HFFc6 (cell line): ENCODE measurements around the gene SEPTIN1. TPM values are rescaled to one million over a fixed set of nuclear protein-coding genes. Genes with fewer than 3 reads are reported as not detected.

ENCODE experiments used
- DNase-seq: peaks from one replicate; pipeline ENCODE4 v3.0.0-alpha.2; 2018
- H3K27ac Mint-ChIP-seq: 2 replicates; pipeline ENCODE4 v1.8.0; 2020; ENCODE audit warnings: mild to moderate bottlenecking, mixed read lengths
- H3K27me3 Mint-ChIP-seq: 2 replicates; pipeline ENCODE4 v1.8.0; 2021; ENCODE audit warnings: mild to moderate bottlenecking, moderate library complexity, mixed read lengths; ENCODE audit not compliant: insufficient read depth
- H3K36me3 Mint-ChIP-seq: 2 replicates; pipeline ENCODE4 v1.8.0; 2021; ENCODE audit warnings: low read depth, mixed read lengths
- H3K4me1 Mint-ChIP-seq: 2 replicates; pipeline ENCODE4 v1.8.0; 2020; ENCODE audit warnings: low read depth, mixed read lengths
- H3K4me3 Mint-ChIP-seq: 2 replicates; pipeline ENCODE4 v1.8.0; 2020; ENCODE audit warnings: mild to moderate bottlenecking, moderate library complexity, mixed read lengths
- H3K9me3 Mint-ChIP-seq: 2 replicates; pipeline ENCODE4 v1.8.0; 2020; ENCODE audit warnings: mild to moderate bottlenecking, mixed read lengths
- CTCF ChIP-seq: fragments of 200-600 bp; sonication (generic); IDR thresholded peaks from 2 replicates; pipeline ENCODE4 v1.5.0; 2021; ENCODE audit warnings: antibody characterized with exemption, mild to moderate bottlenecking
- total RNA-seq, 6 experiments: library from RNA; stranded (reverse); fragmentation: NEBNext Ultra II Directional; extraction: Animal tissue kit (Norgen Biotek cat#: 25700); gene quantifications; 2 replicates in 1 of 6; 3 replicates in 5 of 6; pipeline ENCODE4 v1.2.3, GENCODE V29; 2021

The SEPTIN1 gene
- total RNA-seq, 6 experiments from 2014 or later = 1.5 to 2.8 (median 1.8) TPM

DNA sequence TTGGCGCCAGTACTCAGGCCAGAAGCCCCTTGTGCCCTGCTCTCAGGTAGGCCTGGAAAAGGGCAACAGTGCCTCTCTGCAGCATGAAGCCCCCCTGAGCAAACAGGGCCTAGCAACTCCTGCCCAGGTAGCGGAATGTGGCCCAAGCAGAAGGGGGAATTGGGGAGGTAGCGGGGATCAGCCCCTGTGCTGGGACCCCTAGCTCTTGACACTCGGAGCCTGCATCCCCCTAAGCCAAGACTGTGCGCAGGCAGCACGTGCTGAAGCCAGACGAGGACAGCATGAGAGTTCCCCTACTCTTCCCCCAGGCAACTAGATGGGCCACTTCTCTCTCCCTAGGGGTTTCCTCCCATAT lies 26.4 kb downstream of the SEPTIN1 start:
- Mint-ChIP-seq H3K4me1 (peaks cover 51% of the 10 kb centered on the region), H3K36me3 (peaks cover 25% of the 10 kb centered on the region), H3K27me3 (peaks cover 7% of the 10 kb centered on the region), H3K9me3 (no peaks in the 10 kb centered on the region), H3K27ac (peak overlapping the region; percentile 97), H3K4me3 (peak overlapping the region; percentile 99)
- DNase-seq = no peak
- no peak for TF ChIP-seq CTCF

DNA sequence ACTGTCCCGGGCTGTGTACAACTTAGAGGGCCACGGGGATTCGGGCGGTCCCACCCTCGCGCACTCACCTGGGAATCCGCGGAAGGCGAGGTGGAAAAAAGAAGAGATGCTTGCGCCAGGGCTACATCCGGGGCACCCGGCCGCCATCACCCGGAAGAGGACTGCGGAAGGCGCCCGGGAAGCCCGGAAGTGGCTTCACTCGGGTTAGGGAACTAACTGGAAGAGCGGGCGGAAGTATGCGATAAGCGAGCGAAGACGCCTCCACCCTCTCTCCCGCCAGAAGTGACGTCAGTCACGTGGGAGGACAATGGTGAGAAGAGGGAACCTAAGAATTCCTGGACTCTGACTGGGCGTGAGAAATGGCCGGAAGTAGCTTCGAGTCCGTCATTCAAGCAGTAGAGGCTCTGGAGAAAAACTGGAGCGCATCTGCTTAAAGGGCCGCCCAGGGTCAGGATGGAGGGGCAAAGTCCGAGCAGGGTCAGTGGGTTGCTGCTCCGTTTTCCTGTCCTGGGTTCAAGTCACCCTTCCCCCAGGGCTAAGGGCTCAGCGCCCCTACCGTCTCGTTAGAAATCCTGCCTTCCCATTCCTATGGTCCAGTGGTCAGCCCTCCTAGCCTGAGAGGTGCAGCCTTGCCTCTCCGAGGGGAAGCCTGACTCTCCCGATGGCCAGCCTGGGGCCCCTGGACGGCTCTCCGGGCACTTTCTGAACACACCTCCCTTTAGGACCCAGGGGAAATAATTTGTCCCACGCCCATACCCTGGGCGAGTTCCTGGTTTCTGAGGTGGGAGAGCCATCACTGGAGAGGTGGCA lies 27.0 kb downstream of the SEPTIN1 start, which contains the start of gene CD2BP2:
Gene CD2BP2 (minus strand): TSS at position 165 of the 810 bp plus-strand sequence. CDS start 627 bp downstream, outside the sequence.
- no peak for TF ChIP-seq CTCF
- peak within 1 kb of the TSS; percentile 97 for H3K27ac Mint-ChIP-seq
- no peaks in the 10 kb centered on the region for H3K9me3 Mint-ChIP-seq
- H3K4me1 Mint-ChIP-seq = peaks cover 51% of the 10 kb centered on the region
- peak within 1 kb of the TSS; percentile 99 for H3K4me3 Mint-ChIP-seq
- peaks cover 7% of the 10 kb centered on the region for H3K27me3 Mint-ChIP-seq
- DNase-seq = peak; percentile 99
- peaks cover 30% of the 10 kb centered on the region for H3K36me3 Mint-ChIP-seq

GRCh38 chr16:30354423-30355143 lies 27.8 kb downstream of the SEPTIN1 start:
- DNase-seq = no peak
- TF ChIP-seq CTCF = no peak
- Mint-ChIP-seq H3K27ac (peak overlapping the region; percentile 97), H3K36me3 (peaks cover 34% of the 10 kb centered on the region), H3K4me3 (peak overlapping the region; percentile 99), H3K4me1 (peaks cover 51% of the 10 kb centered on the region), H3K27me3 (peaks cover 7% of the 10 kb centered on the region), H3K9me3 (no peaks in the 10 kb centered on the region)

- peak overlapping the region; percentile 97; the same call in 1 of the 2 replicates for H3K27ac Mint-ChIP-seq
- H3K27me3 Mint-ChIP-seq = peaks cover 8% of the 10 kb centered on the region
- peaks cover 51% of the 10 kb centered on the region for H3K4me1 Mint-ChIP-seq
- no peaks in the 10 kb centered on the region for H3K9me3 Mint-ChIP-seq
- no peak for DNase-seq
- H3K36me3 Mint-ChIP-seq = peaks cover 34% of the 10 kb centered on the region
- no peak for TF ChIP-seq CTCF
- peak overlapping the region; percentile 99 for H3K4me3 Mint-ChIP-seq
Observed at GRCh38 chr16:30353438-30354129, 28.8 kb downstream of the SEPTIN1 start.

DNA sequence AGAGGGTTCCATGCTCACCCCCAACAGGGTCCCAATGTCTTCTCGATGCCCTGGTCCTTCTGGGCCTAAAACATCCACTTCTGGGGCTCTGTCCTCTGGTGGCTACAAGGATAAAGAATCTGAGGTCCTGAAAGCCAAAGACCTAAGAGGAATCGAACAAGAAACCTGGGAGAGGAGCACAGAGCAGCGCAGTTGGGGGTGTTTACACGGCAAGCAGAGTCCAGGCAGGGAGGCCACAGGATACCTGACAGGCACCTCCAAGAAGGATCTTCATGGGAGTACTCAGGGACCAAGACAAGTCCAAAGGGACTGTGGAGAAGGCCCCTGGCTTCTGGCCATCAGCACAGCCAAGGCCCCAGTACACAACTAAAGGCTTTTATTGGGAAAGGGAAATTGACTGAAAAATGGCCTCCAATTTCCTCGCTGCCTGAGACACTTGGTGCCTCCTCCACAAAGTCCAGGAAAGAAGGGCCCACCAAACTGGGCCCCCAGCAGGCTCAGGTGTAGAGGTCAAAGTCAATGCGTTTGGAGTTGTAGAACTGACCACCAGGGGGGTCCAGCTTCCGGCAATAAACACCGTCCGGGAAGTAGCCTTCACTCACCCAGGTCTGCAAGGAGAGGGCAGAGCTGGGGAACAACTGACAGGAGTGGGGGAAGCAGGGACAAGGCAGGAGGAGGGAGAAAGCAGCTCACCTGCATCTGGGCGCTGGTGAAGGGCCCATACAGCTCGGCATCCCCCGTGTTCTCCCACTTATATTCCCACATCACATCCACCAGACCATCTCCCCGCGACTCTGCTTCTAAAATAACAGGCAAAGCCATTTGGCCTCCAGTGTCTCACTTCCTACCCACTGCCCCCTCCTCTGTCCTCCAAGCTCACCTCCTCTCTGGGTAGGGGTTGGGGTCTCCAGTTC lies 29.6 kb downstream of the SEPTIN1 start:
- no peak for DNase-seq
- peaks cover 51% of the 10 kb centered on the region for H3K4me1 Mint-ChIP-seq
- peaks cover 8% of the 10 kb centered on the region for H3K27me3 Mint-ChIP-seq
- peak; percentile 69 for TF ChIP-seq CTCF
- peak overlapping the region; percentile 91 for H3K27ac Mint-ChIP-seq
- peak overlapping the region; percentile 73 for H3K4me3 Mint-ChIP-seq
- H3K36me3 Mint-ChIP-seq = peaks cover 34% of the 10 kb centered on the region
- H3K9me3 Mint-ChIP-seq = no peaks in the 10 kb centered on the region
